HTR-8/SVneo (cell line): ENCODE measurements around the gene PRSS35.
"Not testable (repeated sequence)": the region's sequence is repeated elsewhere in the genome, so short reads cannot be mapped to it uniquely, and the experiment has no call there.

Source experiments
- DNase-seq: peaks from one replicate; pipeline ENCODE4 v3.0.0; 2011; ENCODE audit warnings: low spot score, mixed read lengths; ENCODE audit not compliant: insufficient read length
- FAIRE-seq: peaks from 2 replicates; lab custom pipeline; 2011; peaks lifted over from hg19 to GRCh38; lab: Jason Lieb, UNC

Gene PRSS35

DNA sequence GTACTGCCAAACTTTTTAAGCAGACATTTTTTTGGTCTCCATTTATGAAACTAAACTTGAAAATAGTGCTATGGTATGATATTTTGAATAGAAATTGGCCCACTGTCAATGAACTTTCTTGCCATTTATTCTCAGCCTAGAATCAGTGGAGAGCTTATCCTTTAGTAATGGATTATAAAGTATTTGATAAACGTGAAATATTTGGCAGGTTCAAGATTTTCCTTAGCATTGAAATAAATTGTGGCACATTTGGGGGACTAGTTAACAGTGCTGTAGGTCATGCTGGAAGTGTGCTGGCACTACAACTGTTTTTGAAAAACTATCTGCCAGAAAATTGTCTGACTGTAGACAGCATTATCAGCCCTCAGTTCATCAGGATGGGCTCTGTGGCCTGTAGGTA, 2.1 kb downstream of the PRSS35 start:
- DNase-seq (no peak), FAIRE-seq (no peak)

DNA sequence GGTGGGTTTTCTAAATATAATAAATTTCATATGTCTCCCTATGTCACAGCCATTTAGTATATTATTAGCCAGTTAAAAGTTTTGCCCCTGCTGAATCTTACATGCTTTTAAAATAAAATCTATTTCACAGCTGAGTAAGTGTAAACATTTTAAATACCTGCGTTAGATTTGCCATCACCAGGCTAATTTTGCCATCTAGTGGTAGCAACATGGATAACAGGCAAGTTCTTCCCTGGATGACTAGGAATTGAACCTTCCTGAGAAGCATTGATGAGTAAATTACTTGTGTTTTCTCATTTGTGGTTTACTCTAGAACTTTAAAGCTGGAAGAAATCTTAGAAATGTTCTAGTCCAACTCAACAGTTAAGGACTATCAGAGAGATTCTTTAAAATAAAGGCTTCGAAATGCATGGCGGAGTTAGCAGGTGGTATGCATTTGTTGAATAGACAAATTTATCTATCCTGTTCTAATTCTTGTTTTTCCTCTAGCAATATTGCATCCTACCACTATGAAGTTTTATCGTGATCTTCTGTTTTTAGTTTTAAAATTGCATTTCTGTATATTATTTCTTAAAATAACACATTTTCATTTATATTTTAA, 2.6 kb downstream of the PRSS35 start:
- DNase-seq (peak; percentile 45), FAIRE-seq (no peak)

DNA sequence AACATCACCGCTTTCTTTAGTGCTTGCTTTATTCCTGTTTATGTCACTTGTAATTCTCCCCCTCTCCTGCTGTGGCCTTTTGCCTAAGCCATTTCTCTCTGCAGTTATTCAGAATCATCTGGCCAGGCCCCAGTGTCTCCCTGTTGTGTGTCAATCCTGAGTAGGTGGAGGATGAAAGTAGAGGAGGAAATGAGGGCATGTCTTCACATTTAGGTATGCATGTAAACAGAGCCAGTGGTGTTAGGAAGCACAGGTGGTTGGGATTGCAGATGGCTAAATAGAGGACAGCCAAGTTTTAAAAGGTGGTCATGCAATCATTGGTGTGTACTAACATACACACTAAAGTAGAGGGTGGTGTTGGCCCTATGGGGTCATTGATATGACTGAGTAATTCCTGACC, 5.2 kb downstream of the PRSS35 start:
- DNase-seq (no peak), FAIRE-seq (no peak)

DNA sequence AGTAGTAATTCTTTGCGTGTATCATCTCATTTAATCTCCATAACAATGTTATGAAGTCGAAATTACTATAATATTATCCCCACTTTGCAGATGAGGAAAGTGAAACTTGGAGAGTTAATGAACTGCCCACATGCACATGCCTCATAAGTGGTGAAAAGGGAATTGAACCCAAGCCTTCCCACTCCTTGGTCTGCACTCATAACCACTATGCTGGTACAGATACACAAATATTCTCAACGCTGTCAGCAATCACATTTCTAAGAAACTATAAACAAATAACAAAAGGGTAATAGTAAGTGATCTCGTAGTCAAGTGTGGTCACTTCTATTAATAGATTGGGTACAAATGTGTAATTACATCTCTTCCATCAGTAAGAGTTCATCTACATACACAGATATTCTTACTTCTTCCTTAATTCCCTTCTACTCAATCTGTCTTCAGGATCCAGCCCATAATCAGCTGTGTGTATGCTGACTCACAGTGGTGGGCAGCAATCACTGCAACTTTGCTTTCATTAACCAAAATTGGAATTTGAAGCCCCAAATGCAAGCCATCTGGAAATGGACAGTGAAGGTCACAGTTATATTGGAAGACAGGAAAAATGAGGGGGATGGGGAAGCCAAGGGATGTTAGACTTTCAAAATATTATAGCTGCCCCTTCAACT, 6.6 kb downstream of the PRSS35 start:
- DNase-seq, result peak; percentile 10
- peak; percentile 81 for FAIRE-seq

DNA sequence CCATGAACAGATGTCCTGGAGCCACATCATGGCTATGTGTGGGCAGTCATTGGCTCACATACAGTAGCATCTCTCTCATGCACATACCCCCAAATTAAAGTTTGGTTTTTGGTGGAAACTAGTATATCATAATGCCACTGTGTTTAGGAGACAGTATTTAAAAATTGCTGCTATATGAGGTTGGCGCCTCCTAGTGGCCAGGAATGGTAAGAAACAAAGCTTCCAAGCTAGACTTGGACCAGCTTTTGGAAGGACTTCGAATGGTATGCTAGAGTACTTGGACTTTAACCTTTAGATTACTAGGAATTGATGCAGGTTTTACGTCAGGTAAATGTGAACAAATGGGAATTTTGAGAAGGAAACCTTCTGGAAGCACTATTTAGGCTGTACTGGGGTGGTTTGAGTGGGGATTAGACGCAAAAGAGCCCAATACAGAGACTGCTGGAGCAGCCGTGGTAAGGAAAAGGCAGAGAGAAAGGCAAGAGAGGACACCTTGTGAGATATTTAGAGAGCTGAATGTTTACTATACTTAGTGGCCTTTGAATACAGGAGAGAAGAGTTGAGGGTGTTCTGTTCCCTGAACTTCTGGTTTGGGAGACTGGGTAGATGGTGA, 23.8 kb downstream of the PRSS35 start:
- DNase-seq, result peak; percentile 15
- no peak for FAIRE-seq

DNA sequence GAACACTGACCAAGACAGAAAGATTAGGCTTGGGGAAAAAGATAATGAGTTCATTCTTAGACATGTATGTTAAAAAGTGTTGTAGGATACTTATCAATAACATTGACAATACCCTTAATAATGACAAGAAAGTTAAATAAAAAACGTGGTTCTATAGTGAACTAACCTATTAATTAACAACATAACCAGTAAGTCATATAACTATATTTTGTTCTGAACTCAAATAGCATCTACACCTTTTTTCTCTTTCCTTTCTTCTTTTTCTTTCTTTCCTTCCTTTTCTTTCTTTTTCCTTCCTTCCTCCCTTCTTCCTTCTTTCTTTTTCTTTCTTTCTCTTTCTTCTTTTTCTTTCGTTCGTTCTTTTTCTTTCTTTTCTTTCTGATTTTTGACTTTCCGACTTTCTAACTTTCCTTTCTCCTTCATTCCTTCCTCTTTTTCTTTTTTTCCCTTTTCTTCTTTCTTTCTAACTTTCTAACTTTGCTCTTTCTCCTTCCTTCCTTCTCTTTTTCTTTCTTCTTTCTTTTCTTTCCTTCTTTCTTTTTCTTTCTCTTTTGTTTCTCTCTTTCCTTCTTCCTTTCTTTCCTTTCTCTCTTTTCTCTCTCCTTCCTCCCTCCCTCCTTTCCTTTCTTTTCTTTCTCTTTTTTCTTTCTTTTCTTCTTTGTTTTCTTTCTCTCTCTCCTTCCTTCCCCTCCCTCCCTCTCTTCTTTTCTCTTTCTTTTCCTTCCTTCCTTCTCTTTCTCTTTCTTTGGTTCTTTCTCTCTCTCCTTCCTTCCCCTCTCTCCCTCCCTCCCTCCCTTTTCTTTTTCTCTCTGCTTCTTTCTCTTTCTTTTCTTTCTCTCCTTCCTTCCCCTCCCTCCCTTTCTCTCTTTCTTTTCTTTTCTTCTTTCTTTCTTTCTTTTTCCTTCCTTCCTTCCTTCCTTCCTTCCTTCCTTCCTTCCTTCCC, 24.6 kb downstream of the PRSS35 start:
- no peak for FAIRE-seq
- no peak for DNase-seq

DNA sequence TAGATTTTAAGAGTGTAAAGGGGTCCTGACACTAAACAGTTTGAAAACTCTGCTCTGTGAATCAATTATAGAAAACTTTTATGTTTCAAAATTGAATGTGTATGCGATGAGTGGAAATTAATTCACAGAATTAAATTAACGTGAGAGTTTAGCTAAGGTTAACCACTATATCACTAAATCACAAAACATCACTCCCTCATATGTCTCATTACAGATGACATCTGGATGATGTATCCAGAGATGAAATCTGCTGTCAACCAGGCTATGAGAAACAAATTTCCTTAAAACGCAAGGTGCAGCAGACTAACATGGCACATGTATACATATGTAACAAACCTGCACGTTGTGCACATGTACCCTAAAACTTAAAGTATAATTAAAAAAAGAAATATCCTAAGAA, 27.3 kb downstream of the PRSS35 start:
- no peak for DNase-seq
- FAIRE-seq, result no peak

DNA sequence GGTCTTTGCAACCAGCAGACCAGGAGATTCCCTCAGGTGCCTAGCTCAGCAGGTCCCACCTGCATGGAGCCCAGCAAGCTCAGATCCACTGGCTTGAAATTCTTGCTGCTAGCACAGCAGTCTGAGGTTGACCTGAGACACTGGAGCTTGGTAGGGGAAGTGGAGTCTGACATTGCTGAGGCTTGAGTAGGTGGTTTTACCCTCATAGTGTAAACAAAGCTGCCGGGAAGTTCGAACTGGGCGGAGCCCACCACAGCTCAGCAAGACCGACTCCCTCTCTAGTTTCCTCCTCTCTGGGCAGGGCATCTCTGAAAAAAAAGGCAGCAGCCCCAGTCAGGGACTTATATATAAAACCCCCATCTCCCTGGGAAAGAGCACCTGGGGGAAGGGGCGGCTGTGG, 34.3 kb downstream of the PRSS35 start:
- no peak for DNase-seq
- no peak for FAIRE-seq

DNA sequence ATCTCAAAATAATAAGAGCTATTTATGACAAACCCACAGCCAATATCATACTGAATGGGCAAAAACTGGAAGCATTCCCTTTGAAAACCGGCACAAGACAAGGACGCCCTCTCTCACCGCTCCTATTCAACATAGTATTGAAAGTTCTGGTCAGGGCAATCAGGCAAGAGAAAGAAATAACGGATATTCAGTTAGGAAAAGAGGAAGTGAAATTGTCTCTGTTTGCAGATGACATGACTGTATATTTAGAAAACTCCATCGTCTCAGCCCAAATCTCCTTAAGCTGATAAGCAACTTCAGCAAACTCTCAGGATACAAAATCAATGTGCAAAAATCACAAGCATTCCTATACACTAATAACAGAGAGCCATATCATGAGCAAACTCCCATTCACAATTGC, 38.1 kb downstream of the PRSS35 start:
- not testable (repeated sequence) for FAIRE-seq, DNase-seq

DNA sequence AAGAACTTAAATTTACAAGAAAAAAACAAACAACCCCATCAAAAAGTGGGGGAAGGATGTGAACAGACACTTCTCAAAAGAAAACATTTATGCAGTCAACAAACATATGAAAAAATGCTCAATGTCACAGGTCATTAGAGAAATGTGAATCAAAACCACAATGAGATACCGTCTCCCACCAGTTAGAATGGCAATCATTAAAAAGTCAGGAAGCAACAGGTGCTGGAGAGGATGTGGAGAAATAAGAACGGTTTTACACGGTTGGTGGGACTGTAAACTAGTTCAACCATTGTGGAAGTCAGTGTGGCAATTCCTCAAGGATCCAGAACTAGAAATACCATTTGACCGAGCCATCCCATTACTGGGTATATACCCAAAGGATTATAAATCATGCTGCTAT, 39.4 kb downstream of the PRSS35 start:
- not testable (repeated sequence) for DNase-seq, FAIRE-seq

DNA sequence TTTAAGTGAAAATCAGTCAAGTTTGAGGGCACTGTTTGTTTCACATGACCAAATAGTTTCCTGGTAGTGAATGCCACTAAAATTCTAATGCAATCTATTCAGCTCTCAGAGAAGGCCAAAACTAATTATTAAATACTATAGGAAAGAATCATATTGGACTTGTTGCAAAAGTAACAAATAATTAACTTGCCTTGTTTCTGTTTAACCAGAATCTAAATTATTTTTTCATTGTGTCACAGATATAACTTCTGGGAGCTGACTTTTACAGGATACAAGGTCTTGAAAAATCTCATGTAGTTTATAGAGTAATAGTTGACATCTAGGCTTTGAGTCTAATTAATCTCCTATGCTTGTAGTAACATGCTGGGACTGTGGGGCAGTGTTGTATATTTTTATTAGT, 44.5 kb downstream of the PRSS35 start:
- FAIRE-seq, result no peak

DNA sequence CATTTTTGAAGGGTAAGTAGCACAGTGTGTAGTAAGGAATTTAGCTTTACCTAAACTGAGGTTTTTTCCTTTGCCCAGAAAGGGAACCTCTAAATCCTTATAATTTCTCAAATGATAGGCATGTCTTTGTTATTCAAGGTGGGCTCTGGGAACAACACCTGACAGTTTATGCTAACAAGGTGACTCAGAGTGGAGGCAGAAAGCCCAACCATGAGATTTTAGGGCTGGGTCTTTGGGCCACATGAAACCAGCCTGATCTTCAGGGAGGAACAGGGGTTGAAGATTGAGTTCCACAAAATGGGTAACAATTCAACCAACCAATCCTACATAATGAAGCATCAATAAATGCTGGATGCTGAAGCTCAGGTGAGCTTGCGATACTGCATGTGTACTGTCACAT, 46.6 kb downstream of the PRSS35 start:
- FAIRE-seq (no peak), DNase-seq (no peak)

More for the DNA sequence above, 44.5 kb downstream of the PRSS35 start:
- no peak for DNase-seq

DNA sequence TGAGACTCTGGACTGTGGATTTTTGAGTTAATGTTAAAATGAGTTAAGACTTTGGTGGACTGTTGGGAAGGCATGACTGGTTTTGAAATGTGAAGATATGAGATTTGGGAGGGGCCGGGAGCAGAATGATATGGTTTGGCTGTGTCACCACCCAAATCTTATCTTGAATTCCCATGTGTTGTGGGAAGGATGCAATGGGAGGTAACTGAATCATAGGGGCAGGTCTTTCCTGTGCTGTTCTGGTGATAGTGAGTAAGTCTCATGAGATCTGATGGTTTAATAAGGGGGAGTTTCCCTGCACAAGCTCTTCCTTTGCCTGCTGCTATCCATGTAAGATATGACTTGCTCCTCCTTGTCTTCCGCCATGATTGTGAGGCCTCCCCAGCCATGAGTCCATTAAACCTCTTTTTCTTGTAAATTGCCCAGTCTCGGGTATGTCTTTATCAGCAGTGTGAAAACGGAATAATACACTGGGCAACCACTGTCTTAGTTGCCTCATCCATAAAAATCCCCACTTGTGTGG, 59.4 kb downstream of the PRSS35 start:
- DNase-seq, FAIRE-seq: not testable (repeated sequence)

DNA sequence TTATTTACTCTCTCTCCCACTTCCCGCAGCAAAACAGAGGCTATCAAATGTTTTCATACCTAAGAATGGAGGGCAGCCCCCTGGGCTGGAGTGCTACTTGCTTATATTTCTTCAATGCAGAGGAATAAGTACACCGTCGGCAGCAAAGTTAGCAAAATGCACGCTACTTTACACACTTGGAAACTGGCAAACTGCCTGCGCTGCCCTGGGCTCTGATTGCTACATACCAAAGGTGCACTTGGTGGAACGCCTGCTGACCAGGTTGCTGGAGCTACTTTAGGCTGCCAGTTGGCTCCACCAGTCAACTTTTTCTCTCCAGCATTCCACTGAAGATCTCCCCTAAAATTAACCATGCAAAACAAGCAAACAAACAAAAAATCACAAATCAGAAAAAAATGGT, 62.4 kb downstream of the PRSS35 start:
- no peak for FAIRE-seq
- no peak for DNase-seq
